HG03342 (cell line): ENCODE data around the gene PCDH11Y.
A peak's percentile ranks its signal among the peaks of the same experiment; 100 is the strongest.
"Not testable (repeated sequence)": the region's sequence is repeated elsewhere in the genome, so short reads cannot be mapped to it uniquely, and the experiment has no call there.

Experiments used
- ATAC-seq: cut with Tn5 transposase; IDR thresholded peaks from one replicate; pipeline ENCODE4 v1.9.1; 2021; ENCODE audit warnings: mild to moderate bottlenecking, moderate library complexity; ENCODE audit not compliant: unreplicated experiment

PCDH11Y gene

GRCh38 chrY:5000057-5000456 lies at the start of gene PCDH11Y:
Gene PCDH11Y (plus strand): TSS chrY:5000296. CDS start chrY:5057100, 56,804 bp downstream.
- not testable (repeated sequence) for ATAC-seq

- not testable (repeated sequence) for ATAC-seq
These were observed 32.2 kb upstream of the PCDH11Y start for GRCh38 chrY:4967894-4968293.

- peak; percentile 100 for ATAC-seq
These were observed 8.2 kb upstream of the PCDH11Y start for GRCh38 chrY:4991743-4992400.

- ATAC-seq: not testable (repeated sequence)
These were observed 5.2 kb upstream of the PCDH11Y start for GRCh38 chrY:4994892-4995291.

- ATAC-seq: not testable (repeated sequence)
These were observed 2.5 kb downstream of the PCDH11Y start for GRCh38 chrY:5002476-5003184.

- ATAC-seq: not testable (repeated sequence)
These were observed 39.0 kb downstream of the PCDH11Y start for GRCh38 chrY:5038972-5039523.

- ATAC-seq: not testable (repeated sequence)
These were observed 82.9 kb downstream of the PCDH11Y start for GRCh38 chrY:5083017-5083416.

- not testable (repeated sequence) for ATAC-seq
These were observed 182.9 kb downstream of the PCDH11Y start for GRCh38 chrY:5182998-5183397.

- ATAC-seq: not testable (repeated sequence)
These were observed 215.0 kb downstream of the PCDH11Y start for GRCh38 chrY:5215116-5215515.

- not testable (repeated sequence) for ATAC-seq
These were observed 324.8 kb downstream of the PCDH11Y start for GRCh38 chrY:5324931-5325330.

GRCh38 chrY:5342220-5342619 lies 342.1 kb downstream of the PCDH11Y start:
- ATAC-seq: not testable (repeated sequence)

- ATAC-seq: not testable (repeated sequence)
These were observed 543.6 kb downstream of the PCDH11Y start for GRCh38 chrY:5543705-5544104.

- not testable (repeated sequence) for ATAC-seq
These were observed 638.5 kb downstream of the PCDH11Y start for GRCh38 chrY:5638589-5638988.

GRCh38 chrY:5679265-5679664 lies 679.2 kb downstream of the PCDH11Y start:
- not testable (repeated sequence) for ATAC-seq

GRCh38 chrY:5708727-5709126 lies 708.6 kb downstream of the PCDH11Y start:
- ATAC-seq: not testable (repeated sequence)

GRCh38 chrY:5709788-5710381 lies 709.8 kb downstream of the PCDH11Y start:
- not testable (repeated sequence) for ATAC-seq

- not testable (repeated sequence) for ATAC-seq
These were observed 761.3 kb downstream of the PCDH11Y start for GRCh38 chrY:5761403-5761802.

GRCh38 chrY:5776485-5776884 lies 776.4 kb downstream of the PCDH11Y start:
- not testable (repeated sequence) for ATAC-seq
